DND-41 (cell line): ENCODE results near the gene CEACAM3.
A peak's percentile ranks its signal among the peaks of the same experiment; 100 is the strongest.

Experiments used
- EZH2 ChIP-seq: IDR thresholded peaks from 3 replicates; pipeline ENCODE4 v1.6.1; 2012; ENCODE audit warnings: borderline replicate concordance, low read depth, mild to moderate bottlenecking, moderate library complexity, low read length, inconsistent platforms; ENCODE audit not compliant: severe bottlenecking
- TF ChIP-seq, protein P1 (sequence below): IDR thresholded peaks from 2 replicates; pipeline ENCODE4 v1.5.1; 2012; ENCODE audit warnings: borderline replicate concordance, low read length, moderate library complexity, mild to moderate bottlenecking; ENCODE audit not compliant: poor library complexity, severe bottlenecking; ENCODE audit errors: extremely low read depth

GRCh38 chr19:41753936-41754529 lies 42.4 kb upstream of the CEACAM3 start:
- TF ChIP-seq, protein P1, sequence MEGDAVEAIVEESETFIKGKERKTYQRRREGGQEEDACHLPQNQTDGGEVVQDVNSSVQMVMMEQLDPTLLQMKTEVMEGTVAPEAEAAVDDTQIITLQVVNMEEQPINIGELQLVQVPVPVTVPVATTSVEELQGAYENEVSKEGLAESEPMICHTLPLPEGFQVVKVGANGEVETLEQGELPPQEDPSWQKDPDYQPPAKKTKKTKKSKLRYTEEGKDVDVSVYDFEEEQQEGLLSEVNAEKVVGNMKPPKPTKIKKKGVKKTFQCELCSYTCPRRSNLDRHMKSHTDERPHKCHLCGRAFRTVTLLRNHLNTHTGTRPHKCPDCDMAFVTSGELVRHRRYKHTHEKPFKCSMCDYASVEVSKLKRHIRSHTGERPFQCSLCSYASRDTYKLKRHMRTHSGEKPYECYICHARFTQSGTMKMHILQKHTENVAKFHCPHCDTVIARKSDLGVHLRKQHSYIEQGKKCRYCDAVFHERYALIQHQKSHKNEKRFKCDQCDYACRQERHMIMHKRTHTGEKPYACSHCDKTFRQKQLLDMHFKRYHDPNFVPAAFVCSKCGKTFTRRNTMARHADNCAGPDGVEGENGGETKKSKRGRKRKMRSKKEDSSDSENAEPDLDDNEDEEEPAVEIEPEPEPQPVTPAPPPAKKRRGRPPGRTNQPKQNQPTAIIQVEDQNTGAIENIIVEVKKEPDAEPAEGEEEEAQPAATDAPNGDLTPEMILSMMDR, result peak; percentile 79
- TF ChIP-seq EZH2, result no peak
